Measurements from ENCODE around the gene GNB5.

- TF ChIP-seq TOX (CRISPR knock-in tag; IDR thresholded peaks at IDR 0.05; ENCODE audit: borderline replicate concordance), result no peak
- TF ChIP-seq ZFP30 (CRISPR knock-in tag; IDR thresholded peaks at IDR 0.05), result no peak
- no peak for TF ChIP-seq ZNF565 (CRISPR knock-in tag; conservative IDR thresholded peaks at IDR 0.05; ENCODE audit: low read depth)
- no peak for TF ChIP-seq ESRRG (CRISPR knock-in tag; IDR thresholded peaks at IDR 0.05)
- no peak for TF ChIP-seq PATZ1 (CRISPR knock-in tag; IDR thresholded peaks at IDR 0.05; ENCODE audit: borderline replicate concordance)
- no peak for TF ChIP-seq PPARA (CRISPR knock-in tag; IDR thresholded peaks at IDR 0.05; ENCODE audit: borderline replicate concordance)
- TF ChIP-seq POU6F1 (CRISPR knock-in tag; IDR thresholded peaks at IDR 0.05; ENCODE audit: borderline replicate concordance, low read depth), result no peak
- TF ChIP-seq TSHZ2 (CRISPR knock-in tag; IDR thresholded peaks at IDR 0.05), result no peak
- TF ChIP-seq OSR1 (CRISPR knock-in tag; IDR thresholded peaks at IDR 0.05), result no peak
- no peak for TF ChIP-seq RARB (CRISPR knock-in tag; IDR thresholded peaks at IDR 0.05)
- no peak for TF ChIP-seq TCF4 (CRISPR knock-in tag; IDR thresholded peaks at IDR 0.05; ENCODE audit: borderline replicate concordance)
- TF ChIP-seq BACH2 (CRISPR knock-in tag; IDR thresholded peaks at IDR 0.05; ENCODE audit: borderline replicate concordance), result no peak
- no peak for TF ChIP-seq ZFP3 (CRISPR knock-in tag; IDR thresholded peaks at IDR 0.05)
- no peak for TF ChIP-seq CSRNP3 (CRISPR knock-in tag; IDR thresholded peaks at IDR 0.05)
Observed at GRCh38 chr15:52154896-52155865, 36.0 kb downstream of the GNB5 start.

All from SK-N-SH treated with all-trans-retinoic acid at 6 μM for 48 hours (cell line).